A549 (cell line): ENCODE data around the gene TCF7L2. TPM values are rescaled to one million over a fixed set of nuclear protein-coding genes. Genes with fewer than 3 reads are reported as not detected.
A peak's percentile ranks its signal among the peaks of the same experiment; 100 is the strongest.

ENCODE experiments used
- ATAC-seq, 2 experiments: fragments of 200-7000 bp in 1 of 2; fragments of >200 bp in 1 of 2; cut with Nextera tagmentation in 1 of 2; cut with Tn5 transposase in 1 of 2; 3 replicates each; pipeline versions ENCODE4 v1.8.0 to v1.9.1; 2018 to 2020; ENCODE audit warnings: mild to moderate bottlenecking in 1 of 2, moderate library complexity in 1 of 2
- CTCF ChIA-PET: fragments of 300-600 bp; sonication (Branson Sonifier 250); formaldehyde crosslinking; extraction: SDS; loops from one replicate; lab custom pipeline; 2021; ENCODE audit warnings: antibody characterized with exemption, inconsistent platforms; lab: Yijun Ruan, JAX
- POLR2A ChIA-PET: fragments of 350-600 bp; formaldehyde crosslinking; extraction: SDS; loops from one replicate; lab custom pipeline; 2021; ENCODE audit warnings: antibody characterized with exemption, inconsistent platforms; lab: Yijun Ruan, JAX
- DNase-seq, 2 experiments: peaks; one replicate each; pipeline versions ENCODE4 v3.0.0 to v3.0.0-alpha.2; 2011 to 2016; ENCODE audit warnings: low read depth in 1 of 2, low spot score in 1 of 2
- FAIRE-seq: peaks from 2 replicates; lab custom pipeline; 2011; peaks lifted over from hg19 to GRCh38; lab: Jason Lieb, UNC
- H3K27ac ChIP-seq, 2 experiments: fragments of >200 bp; sonication (Bioruptor Twin); formaldehyde crosslinking; 3 replicates each; pipeline ENCODE4 v1.5.1; 2016 to 2017
- H3K4me1 ChIP-seq: fragments of >200 bp; sonication (Bioruptor Twin); formaldehyde crosslinking; 3 replicates; pipeline ENCODE4 v1.6.1; 2016
- H3K4me2 ChIP-seq: fragments of >200 bp; sonication (Bioruptor Twin); formaldehyde crosslinking; 3 replicates; pipeline ENCODE4 v1.6.1; 2016
- H3K4me3 ChIP-seq: fragments of >200 bp; sonication (Bioruptor Twin); formaldehyde crosslinking; 3 replicates; pipeline ENCODE4 v1.5.1; 2016
- H3K9me3 ChIP-seq: fragments of >200 bp; sonication (Bioruptor Twin); formaldehyde crosslinking; 3 replicates; pipeline ENCODE4 v1.6.1; 2016
- BHLHE40 ChIP-seq: IDR thresholded peaks from 2 replicates; pipeline ENCODE4 v1.6.1; 2012; ENCODE audit warnings: low read depth, low read length, inconsistent platforms
- EP300 ChIP-seq, 2 experiments: fragments of >200 bp; sonication (Bioruptor Twin); formaldehyde crosslinking; IDR thresholded peaks; 2 replicates in 1 of 2; 3 replicates in 1 of 2; pipeline ENCODE4 v1.6.1; 2016 to 2017
- ESRRA ChIP-seq: fragments of 150-350 bp; IDR thresholded peaks from 2 replicates; pipeline ENCODE4 v1.6.1; 2014; ENCODE audit warnings: mild to moderate bottlenecking, low read length, borderline replicate concordance
- FOSB ChIP-seq: fragments of 250-450 bp; sonication (Bioruptor Pico); IDR thresholded peaks from 2 replicates; pipeline ENCODE4 v1.5.0; 2020; ENCODE audit warnings: mild to moderate bottlenecking, moderate library complexity
- FOXS1 ChIP-seq: fragments of 250-450 bp; sonication (Bioruptor Pico); IDR thresholded peaks from 2 replicates; pipeline ENCODE4 v1.5.0; 2020; ENCODE audit warnings: mild to moderate bottlenecking, moderate library complexity
- GATA3 ChIP-seq: IDR thresholded peaks from 2 replicates; pipeline ENCODE4 v1.6.1; 2012; ENCODE audit warnings: borderline replicate concordance
- HDAC2 ChIP-seq: fragments of 200-600 bp; sonication (generic); IDR thresholded peaks from 2 replicates; pipeline ENCODE4 v1.6.1; 2016
- HOXB5 ChIP-seq: fragments of 250-450 bp; sonication (Bioruptor Pico); IDR thresholded peaks from 2 replicates; pipeline ENCODE4 v1.5.0; 2020; ENCODE audit warnings: mild to moderate bottlenecking, moderate library complexity
- JUN ChIP-seq, 2 experiments: fragments of >200 bp; sonication (Bioruptor Twin); formaldehyde crosslinking; IDR thresholded peaks; 2 replicates in 1 of 2; 3 replicates in 1 of 2; pipeline ENCODE4 v1.6.1; 2016 to 2017
- MAFK ChIP-seq: fragments of 450-650 bp; IDR thresholded peaks from 2 replicates; pipeline ENCODE4 v1.6.1; 2014; ENCODE audit not compliant: partially characterized antibody
- NPAS2 ChIP-seq: fragments of 250-450 bp; sonication (Bioruptor Pico); IDR thresholded peaks from 2 replicates; pipeline ENCODE4 v1.8.0; 2022; ENCODE audit warnings: mild to moderate bottlenecking, moderate library complexity, borderline replicate concordance
- RARB ChIP-seq: fragments of 250-450 bp; sonication (Bioruptor Pico); IDR thresholded peaks from 2 replicates; pipeline ENCODE4 v1.8.0; 2021; ENCODE audit warnings: mild to moderate bottlenecking, moderate library complexity
- RCOR1 ChIP-seq: fragments of 150-350 bp; IDR thresholded peaks from 2 replicates; pipeline ENCODE4 v1.6.1; 2014; ENCODE audit warnings: antibody characterized with exemption, low read length, low read depth
- SREBF2 ChIP-seq: fragments of 450-650 bp; IDR thresholded peaks from 2 replicates; pipeline ENCODE4 v1.6.1; 2014; ENCODE audit warnings: mild to moderate bottlenecking, moderate library complexity
- WGBS: methylation state at CpG from one replicate; pipeline ENCODE4 v1.1.6; 2017; ENCODE audit errors: missing lambda C conversion rate; 5-methylcytosine and 5-hydroxymethylcytosine counted together
- polyA plus RNA-seq, 4 experiments: library from polyadenylated mRNA; depleted of rRNA in 3 of 4; stranded (reverse); fragments of >200 nt; fragmentation: RNase III in 1 of 4; extraction: RNeasy Plus Mini Kit Qiagen cat#74134 plus additional on column Dnase treatment in 1 of 4; gene quantifications; 2 replicates in 3 of 4; 3 replicates in 1 of 4; pipeline ENCODE4 v1.2.3, GENCODE V29; 2011 to 2017
- TF ChIP-seq, protein P1 (sequence below): IDR thresholded peaks from 2 replicates; pipeline ENCODE4 v1.6.1; 2012; ENCODE audit warnings: low read depth, borderline replicate concordance
- TF ChIP-seq, protein P2 (sequence below): fragments of 250-450 bp; sonication (Bioruptor Pico); IDR thresholded peaks from 2 replicates; pipeline ENCODE4 v1.5.0; 2021; ENCODE audit warnings: mild to moderate bottlenecking, moderate library complexity, borderline replicate concordance

Gene TCF7L2
- polyA plus RNA-seq, 2 of the 4 experiments (the other 2 are of a cell fraction): 11.3 to 14.5 TPM

DNA sequence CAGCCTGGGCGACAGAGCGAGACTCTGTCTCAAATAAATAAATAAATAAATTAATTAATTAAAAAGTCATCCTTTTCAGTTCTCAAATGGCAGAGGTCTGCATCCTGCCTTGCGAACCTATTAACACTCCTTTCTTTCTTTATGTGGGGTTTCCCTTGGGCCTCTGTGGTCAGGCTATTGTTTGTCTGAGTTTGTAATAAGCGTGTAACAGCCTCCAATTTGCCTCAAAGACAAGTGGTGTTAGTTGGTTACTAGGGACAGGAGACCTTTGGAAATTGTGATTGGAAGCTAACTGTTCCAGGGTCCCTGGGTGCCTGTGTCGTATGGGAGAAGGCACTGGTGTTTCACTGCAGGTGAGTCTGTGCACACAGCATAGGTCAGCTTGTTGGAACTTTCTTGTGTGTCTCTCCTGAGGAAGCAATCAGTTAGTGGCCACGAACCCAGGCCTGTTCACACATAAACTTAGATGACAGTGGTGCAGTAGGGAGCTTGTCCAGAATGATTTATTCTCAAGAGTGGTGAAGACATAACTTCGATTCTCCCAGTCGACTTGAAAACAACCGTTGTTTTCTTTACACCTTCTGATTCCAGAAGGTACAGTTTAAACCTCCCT lies 33.5 kb downstream of the TCF7L2 start:
- DNase-seq: no peak
- Histone ChIP-seq H3K9me3 (no peaks in the 10 kb centered on the region), H3K4me2 (no peak overlapping the region), H3K4me3 (no peak overlapping the region), H3K4me1 (peaks cover 24% of the 10 kb centered on the region), H3K27ac (no peak overlapping the region; a peak in 1 of 6 replicates)
- 93% methylated on average over 9 of the region's 9 CpGs for WGBS
- no peak for FAIRE-seq
- POLR2A ChIA-PET: no interaction called here
- TF ChIP-seq ESRRA (no peak), HDAC2 (no peak), MAFK (no peak), SREBF2 (no peak), RARB (no peak)
- TF ChIP-seq, protein P1, sequence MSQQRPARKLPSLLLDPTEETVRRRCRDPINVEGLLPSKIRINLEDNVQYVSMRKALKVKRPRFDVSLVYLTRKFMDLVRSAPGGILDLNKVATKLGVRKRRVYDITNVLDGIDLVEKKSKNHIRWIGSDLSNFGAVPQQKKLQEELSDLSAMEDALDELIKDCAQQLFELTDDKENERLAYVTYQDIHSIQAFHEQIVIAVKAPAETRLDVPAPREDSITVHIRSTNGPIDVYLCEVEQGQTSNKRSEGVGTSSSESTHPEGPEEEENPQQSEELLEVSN: no peak
- TF ChIP-seq, all 56 proteins: peak for 0
- ATAC-seq: peak in 1 of 2 experiments; percentile 33; a peak in 2 of 6 replicates
- CTCF ChIA-PET: interaction anchor here (0.8 to 1.7 kb wide), 3 partner anchors 17 to 144 kb away, joined by 3 to 7 read pairs (median 4); no protein-coding TSS in a partner anchor

- no peak for DNase-seq
- H3K4me2 ChIP-seq: no peak overlapping the region
- no peak for TF ChIP-seq FOXS1 (CRISPR knock-in tag)
- TF ChIP-seq, protein P2, sequence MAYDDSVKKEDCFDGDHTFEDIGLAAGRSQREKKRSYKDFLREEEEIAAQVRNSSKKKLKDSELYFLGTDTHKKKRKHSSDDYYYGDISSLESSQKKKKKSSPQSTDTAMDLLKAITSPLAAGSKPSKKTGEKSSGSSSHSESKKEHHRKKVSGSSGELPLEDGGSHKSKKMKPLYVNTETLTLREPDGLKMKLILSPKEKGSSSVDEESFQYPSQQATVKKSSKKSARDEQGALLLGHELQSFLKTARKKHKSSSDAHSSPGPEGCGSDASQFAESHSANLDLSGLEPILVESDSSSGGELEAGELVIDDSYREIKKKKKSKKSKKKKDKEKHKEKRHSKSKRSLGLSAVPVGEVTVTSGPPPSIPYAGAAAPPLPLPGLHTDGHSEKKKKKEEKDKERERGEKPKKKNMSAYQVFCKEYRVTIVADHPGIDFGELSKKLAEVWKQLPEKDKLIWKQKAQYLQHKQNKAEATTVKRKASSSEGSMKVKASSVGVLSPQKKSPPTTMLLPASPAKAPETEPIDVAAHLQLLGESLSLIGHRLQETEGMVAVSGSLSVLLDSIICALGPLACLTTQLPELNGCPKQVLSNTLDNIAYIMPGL (CRISPR knock-in tag): no peak
- TF ChIP-seq SREBF2: no peak
- TF ChIP-seq JUN (IDR thresholded peaks at IDR 0.05): no peak
- TF ChIP-seq RCOR1: no peak
- no peak for TF ChIP-seq BHLHE40
- no peak for TF ChIP-seq EP300 (IDR thresholded peaks at IDR 0.05)
- no peak for TF ChIP-seq HOXB5 (CRISPR knock-in tag)
- TF ChIP-seq FOSB (CRISPR knock-in tag): no peak
- no peak for TF ChIP-seq GATA3
- TF ChIP-seq, all 56 proteins: peak for 0
- no peak overlapping the region for H3K27ac ChIP-seq
- ChIA-PET CTCF (interaction anchor here (1.1 to 1.3 kb wide), 2 partner anchors 18 to 23 kb away, joined by 3 to 5 read pairs; no protein-coding TSS in a partner anchor), POLR2A (no interaction called here)
- WGBS: 96% methylated on average over 8 of the region's 8 CpGs
- FAIRE-seq (no peak), ATAC-seq (no peak)
- no peaks in the 10 kb centered on the region for H3K9me3 ChIP-seq
- no peak overlapping the region for H3K4me3 ChIP-seq
- peaks cover 35% of the 10 kb centered on the region for H3K4me1 ChIP-seq
Measured at GRCh38 chr10:112984756-112985155, 34.7 kb downstream of the TCF7L2 start.

DNA sequence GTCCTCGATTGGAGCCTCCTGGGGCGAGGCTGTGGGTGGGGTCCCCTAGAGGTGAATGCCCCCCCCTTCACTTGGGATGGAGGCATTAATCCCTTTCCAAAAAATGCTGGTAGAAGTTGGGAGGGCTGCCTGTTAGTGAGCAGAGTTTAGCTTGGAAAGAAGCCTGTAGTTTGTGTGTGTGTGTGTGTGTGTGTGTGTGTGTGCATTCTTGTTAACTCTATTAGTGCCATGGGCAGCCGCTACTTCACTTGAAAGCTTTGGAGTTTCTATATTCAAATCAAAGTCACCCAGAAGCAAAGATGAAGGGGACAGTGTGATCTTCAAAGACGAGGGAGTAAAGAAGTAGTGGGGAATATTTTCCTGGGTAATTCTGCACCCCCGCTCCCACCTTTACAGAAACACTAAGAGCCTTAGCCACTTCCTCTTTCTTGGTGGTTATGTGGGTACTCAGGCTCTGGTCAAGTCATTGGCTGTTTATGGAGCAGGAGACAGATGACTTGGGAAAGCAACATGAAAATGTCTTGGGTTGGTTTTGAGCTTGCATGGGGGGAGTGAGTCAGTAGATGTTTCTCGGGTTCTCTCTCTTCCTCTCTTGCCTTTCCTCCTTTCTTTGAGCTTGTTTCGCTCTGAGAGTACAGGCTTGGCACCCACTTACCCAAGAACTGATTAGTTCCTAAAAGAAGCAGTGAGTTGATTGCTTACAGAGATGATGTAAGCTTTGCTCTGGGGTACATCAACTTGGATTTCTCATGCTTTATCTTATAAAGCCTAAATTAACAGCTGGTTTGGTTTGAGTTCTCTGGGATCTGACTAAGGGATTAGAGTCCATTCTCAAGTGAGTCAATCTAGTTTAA lies 35.9 kb downstream of the TCF7L2 start:
- Histone ChIP-seq H3K4me2 (0 out of 3 replicates have a peak overlapping the region, but pooled peaks have one; percentile 15), H3K4me1 (peaks cover 44% of the 10 kb centered on the region), H3K4me3 (no peak overlapping the region), H3K9me3 (no peaks in the 10 kb centered on the region), H3K27ac (peak overlapping the region in 1 of 2 experiments; percentile 52; a peak in 3 of 6 replicates)
- ChIA-PET POLR2A (interaction anchor here (0.6 kb wide), 1 partner anchor 37 kb away, joined by 3 read pairs; no protein-coding TSS in a partner anchor), CTCF (interaction anchor here (0.9 to 1.3 kb wide), 6 partner anchors 10 to 264 kb away, joined by 3 to 5 read pairs (median 3); no protein-coding TSS in a partner anchor)
- DNase-seq: no peak
- no peak for ATAC-seq
- 86% methylated on average over 7 of the region's 7 CpGs for WGBS
- TF ChIP-seq NPAS2 (CRISPR knock-in tag): no peak
- FAIRE-seq: no peak
